Chondrocyte (in vitro differentiated cells): ENCODE results near the gene NFASC. TPM values are rescaled to one million over a fixed set of nuclear protein-coding genes. Genes with fewer than 3 reads are reported as not detected.
A peak's percentile ranks its signal among the peaks of the same experiment; 100 is the strongest.

Experiments
- DNase-seq: peaks from one replicate; pipeline ENCODE4 v3.0.0; 2021; ENCODE audit warnings: mixed read lengths, low spot score
- H3K27ac Mint-ChIP-seq: one replicate; pipeline ENCODE4 v1.8.0; 2021; ENCODE audit warnings: mild to moderate bottlenecking, moderate library complexity, mixed read lengths; ENCODE audit not compliant: unreplicated experiment
- H3K27me3 Mint-ChIP-seq: 2 replicates; pipeline ENCODE4 v1.8.0; 2021; ENCODE audit warnings: low read depth, mixed read lengths
- H3K36me3 Mint-ChIP-seq: 2 replicates; pipeline ENCODE4 v1.8.0; 2021; ENCODE audit warnings: low read depth, mixed read lengths
- H3K4me1 Mint-ChIP-seq: 2 replicates; pipeline ENCODE4 v1.8.0; 2021; ENCODE audit warnings: low read depth, mild to moderate bottlenecking, mixed read lengths
- H3K4me3 Mint-ChIP-seq: one replicate; pipeline ENCODE4 v1.8.0; 2021; ENCODE audit warnings: mild to moderate bottlenecking, moderate library complexity, mixed read lengths; ENCODE audit not compliant: unreplicated experiment
- H3K9me3 Mint-ChIP-seq: 2 replicates; pipeline ENCODE4 v1.8.0; 2021; ENCODE audit warnings: low read depth, mixed read lengths
- CTCF ChIP-seq: fragments of 200-600 bp; sonication (generic); IDR thresholded peaks from 2 replicates; pipeline ENCODE4 v1.5.0; 2021; ENCODE audit warnings: antibody characterized with exemption, mild to moderate bottlenecking, moderate library complexity
- total RNA-seq: library from RNA; stranded (reverse); gene quantifications from 3 replicates; pipeline ENCODE4 v1.2.1, GENCODE V29; 2021

NFASC gene
- total RNA-seq, 1 donor from 2014 or later: 0.20 TPM

GRCh38 chr1:204987689-204988088 lies 117.0 kb downstream of the NFASC start:
- TF ChIP-seq CTCF: no peak
- no peaks in the 10 kb centered on the region for H3K9me3 Mint-ChIP-seq
- H3K27ac Mint-ChIP-seq: no peak overlapping the region
- no peak for DNase-seq
- no peaks in the 10 kb centered on the region for H3K36me3 Mint-ChIP-seq
- H3K27me3 Mint-ChIP-seq: peaks cover 23% of the 10 kb centered on the region
- H3K4me1 Mint-ChIP-seq: peaks cover 13% of the 10 kb centered on the region
- H3K4me3 Mint-ChIP-seq: no peak overlapping the region

GRCh38 chr1:204988196-204988595 lies 117.5 kb downstream of the NFASC start:
- Mint-ChIP-seq H3K4me3 (no peak overlapping the region), H3K27ac (no peak overlapping the region), H3K36me3 (no peaks in the 10 kb centered on the region), H3K4me1 (peaks cover 13% of the 10 kb centered on the region), H3K9me3 (no peaks in the 10 kb centered on the region), H3K27me3 (peaks cover 23% of the 10 kb centered on the region)
- no peak for TF ChIP-seq CTCF
- DNase-seq: no peak

GRCh38 chr1:204989266-204990058 lies 118.8 kb downstream of the NFASC start:
- Mint-ChIP-seq H3K36me3 (no peaks in the 10 kb centered on the region), H3K9me3 (no peaks in the 10 kb centered on the region), H3K27ac (no peak overlapping the region), H3K4me3 (no peak overlapping the region), H3K4me1 (peaks cover 13% of the 10 kb centered on the region), H3K27me3 (peaks cover 20% of the 10 kb centered on the region)
- TF ChIP-seq CTCF: peak; percentile 95
- DNase-seq: no peak

GRCh38 chr1:204990059-204990664 lies 119.5 kb downstream of the NFASC start:
- Mint-ChIP-seq H3K27me3 (peaks cover 18% of the 10 kb centered on the region), H3K36me3 (no peaks in the 10 kb centered on the region), H3K27ac (no peak overlapping the region), H3K9me3 (no peaks in the 10 kb centered on the region), H3K4me3 (no peak overlapping the region), H3K4me1 (peaks cover 13% of the 10 kb centered on the region)
- DNase-seq: no peak
- TF ChIP-seq CTCF: no peak

GRCh38 chr1:204990721-204991341 lies 120.2 kb downstream of the NFASC start:
- no peak overlapping the region for H3K27ac Mint-ChIP-seq

More at GRCh38 chr1:204990721-204991341, 120.2 kb downstream of the NFASC start:
- DNase-seq: no peak
- H3K36me3 Mint-ChIP-seq: no peaks in the 10 kb centered on the region
- no peak overlapping the region for H3K4me3 Mint-ChIP-seq
- peaks cover 15% of the 10 kb centered on the region for H3K4me1 Mint-ChIP-seq
- H3K9me3 Mint-ChIP-seq: no peaks in the 10 kb centered on the region
- no peak for TF ChIP-seq CTCF
- peaks cover 18% of the 10 kb centered on the region for H3K27me3 Mint-ChIP-seq
